ENCODE measurements around the gene FSCB.
"Not testable (repeated sequence)": the region's sequence is repeated elsewhere in the genome, so short reads cannot be mapped to it uniquely, and the experiment has no call there.

Gene FSCB

GRCh38 chr14:44528180-44528579 lies 21.1 kb upstream of the FSCB start:
- Histone ChIP-seq H4K91ac (ENCODE audit: low read length) (no peak overlapping the region), H3K4ac (ENCODE audit: low read depth in 1 of 2, low read length in 2 of 2) (no peak overlapping the region), H3K36me3 (ENCODE audit: control insufficient read depth in 1 of 2, insufficient read depth in 2 of 2, low read depth in 1 of 2, low read length in 2 of 2) (no peaks in the 10 kb centered on the region), H3K14ac (ENCODE audit: low read length in 2 of 2) (no peak overlapping the region), H3K79me1 (replicated peaks; ENCODE audit: low read length, poor library complexity, severe bottlenecking) (no peaks in the 10 kb centered on the region), H2BK15ac (ENCODE audit: low read depth, poor library complexity, severe bottlenecking) (no peak overlapping the region), H3K4me1 (ENCODE audit: control insufficient read depth, insufficient read depth, low read depth, low read length) (no peaks in the 10 kb centered on the region), H3K4me2 (ENCODE audit: low read length, poor library complexity, severe bottlenecking) (no peak overlapping the region), H3K9ac (ENCODE audit: low read length) (no peak overlapping the region), H3K4me3 (ENCODE audit: insufficient read depth in 1 of 2, low read depth in 1 of 2, low read length in 2 of 2) (no peak overlapping the region), H2AK5ac (ENCODE audit: low read length, severe bottlenecking) (no peak overlapping the region), H2BK12ac (ENCODE audit: low read length in 2 of 2) (no peak overlapping the region), H2BK5ac (ENCODE audit: low read depth, low read length, poor library complexity, severe bottlenecking) (no peak overlapping the region), H2BK120ac (ENCODE audit: low read depth, low read length) (no peak overlapping the region), H3K27me3 (ENCODE audit: control insufficient read depth in 1 of 2, insufficient read depth in 1 of 2, low read length in 2 of 2) (peaks cover 0 to 12% of the 10 kb centered on the region in 2 experiments), H2AFZ (ENCODE audit: low read depth, low read length) (no peak overlapping the region), H4K8ac (ENCODE audit: low read length) (no peak overlapping the region), H3K9me3 (ENCODE audit: control insufficient read depth, low read length) (no peaks in the 10 kb centered on the region), H3K23ac (ENCODE audit: low read length in 2 of 2) (no peak overlapping the region), H3K27ac (ENCODE audit: low read length, poor library complexity, severe bottlenecking) (no peak overlapping the region), H3K18ac (ENCODE audit: low read depth in 1 of 2, low read length in 2 of 2) (no peak overlapping the region)
- no peak for DNase-seq

GRCh38 chr14:44525237-44525636 lies 18.2 kb upstream of the FSCB start:
- Histone ChIP-seq H3K79me1 (replicated peaks; ENCODE audit: low read length, poor library complexity, severe bottlenecking) (no peaks in the 10 kb centered on the region), H2BK12ac (ENCODE audit: low read length in 2 of 2) (no peak overlapping the region), H4K8ac (ENCODE audit: low read length) (no peak overlapping the region), H3K9ac (ENCODE audit: low read length) (no peak overlapping the region), H2BK5ac (ENCODE audit: low read depth, low read length, poor library complexity, severe bottlenecking) (no peak overlapping the region), H3K14ac (ENCODE audit: low read length in 2 of 2) (no peak overlapping the region), H3K4ac (ENCODE audit: low read depth in 1 of 2, low read length in 2 of 2) (no peak overlapping the region), H3K4me3 (ENCODE audit: insufficient read depth in 1 of 2, low read depth in 1 of 2, low read length in 2 of 2) (no peak overlapping the region), H3K4me1 (ENCODE audit: control insufficient read depth, insufficient read depth, low read depth, low read length) (no peaks in the 10 kb centered on the region), H3K27me3 (ENCODE audit: control insufficient read depth in 1 of 2, insufficient read depth in 1 of 2, low read length in 2 of 2) (peaks cover 0 to 7% of the 10 kb centered on the region in 2 experiments), H2BK15ac (ENCODE audit: low read depth, poor library complexity, severe bottlenecking) (no peak overlapping the region), H4K91ac (ENCODE audit: low read length) (no peak overlapping the region), H2AK5ac (ENCODE audit: low read length, severe bottlenecking) (no peak overlapping the region), H3K23ac (ENCODE audit: low read length in 2 of 2) (no peak overlapping the region), H3K18ac (ENCODE audit: low read depth in 1 of 2, low read length in 2 of 2) (no peak overlapping the region), H3K9me3 (ENCODE audit: control insufficient read depth, low read length) (peaks cover 5% of the 10 kb centered on the region), H3K27ac (ENCODE audit: low read length, poor library complexity, severe bottlenecking) (no peak overlapping the region), H3K4me2 (ENCODE audit: low read length, poor library complexity, severe bottlenecking) (no peak overlapping the region), H2AFZ (ENCODE audit: low read depth, low read length) (no peak overlapping the region), H3K36me3 (ENCODE audit: control insufficient read depth in 1 of 2, insufficient read depth in 2 of 2, low read depth in 1 of 2, low read length in 2 of 2) (no peaks in the 10 kb centered on the region), H2BK120ac (ENCODE audit: low read depth, low read length) (no peak overlapping the region)
- 100% methylated on average over 1 of the region's 3 CpGs for WGBS
- no peak for DNase-seq

- not testable (repeated sequence) for H2BK5ac ChIP-seq (ENCODE audit: low read depth, low read length, poor library complexity, severe bottlenecking)
These were observed 8.6 kb upstream of the FSCB start for GRCh38 chr14:44515668-44516067.

GRCh38 chr14:44508834-44509233 lies 1.8 kb upstream of the FSCB start:
- DNase-seq: no peak
- no peak overlapping the region for H3K9ac ChIP-seq (ENCODE audit: low read length)
- H3K23ac ChIP-seq (ENCODE audit: low read length in 2 of 2): no peak overlapping the region
- no peak overlapping the region for H2AK5ac ChIP-seq (ENCODE audit: low read length, severe bottlenecking)
- H4K91ac ChIP-seq (ENCODE audit: low read length): no peak overlapping the region
- no peak overlapping the region for H4K8ac ChIP-seq (ENCODE audit: low read length)
- no peaks in the 10 kb centered on the region for H3K36me3 ChIP-seq (ENCODE audit: control insufficient read depth in 1 of 2, insufficient read depth in 2 of 2, low read depth in 1 of 2, low read length in 2 of 2)
- no peak overlapping the region for H2AFZ ChIP-seq (ENCODE audit: low read depth, low read length)
- H2BK15ac ChIP-seq (ENCODE audit: low read depth, poor library complexity, severe bottlenecking): no peak overlapping the region
- 67% methylated on average over 1 of the region's 2 CpGs for WGBS
- H3K4me3 ChIP-seq (ENCODE audit: insufficient read depth in 1 of 2, low read depth in 1 of 2, low read length in 2 of 2): no peak overlapping the region
- H3K18ac ChIP-seq (ENCODE audit: low read depth in 1 of 2, low read length in 2 of 2): no peak overlapping the region
- H3K14ac ChIP-seq (ENCODE audit: low read length in 2 of 2): no peak overlapping the region
- no peaks in the 10 kb centered on the region for H3K4me1 ChIP-seq (ENCODE audit: control insufficient read depth, insufficient read depth, low read depth, low read length)
- no peak overlapping the region for H2BK120ac ChIP-seq (ENCODE audit: low read depth, low read length)
- no peak overlapping the region for H3K4ac ChIP-seq (ENCODE audit: low read depth in 1 of 2, low read length in 2 of 2)
- no peaks in the 10 kb centered on the region for H3K9me3 ChIP-seq (ENCODE audit: control insufficient read depth, low read length)
- H3K79me1 ChIP-seq (replicated peaks; ENCODE audit: low read length, poor library complexity, severe bottlenecking): no peaks in the 10 kb centered on the region
- no peak overlapping the region for H3K27ac ChIP-seq (ENCODE audit: low read length, poor library complexity, severe bottlenecking)
- H2BK12ac ChIP-seq (ENCODE audit: low read length in 2 of 2): no peak overlapping the region
- no peaks in the 10 kb centered on the region for H3K27me3 ChIP-seq (ENCODE audit: control insufficient read depth in 1 of 2, insufficient read depth in 1 of 2, low read length in 2 of 2)
- H3K4me2 ChIP-seq (ENCODE audit: low read length, poor library complexity, severe bottlenecking): no peak overlapping the region
- H2BK5ac ChIP-seq (ENCODE audit: low read depth, low read length, poor library complexity, severe bottlenecking): no peak overlapping the region

More at GRCh38 chr14:44515668-44516067, 8.6 kb upstream of the FSCB start:
- not testable (repeated sequence) for H3K79me1 ChIP-seq (replicated peaks; ENCODE audit: low read length, poor library complexity, severe bottlenecking); DNase-seq; H3K14ac ChIP-seq (ENCODE audit: low read length in 2 of 2); H3K27me3 ChIP-seq (ENCODE audit: control insufficient read depth in 1 of 2, insufficient read depth in 1 of 2, low read length in 2 of 2); H2AK5ac ChIP-seq (ENCODE audit: low read length, severe bottlenecking); H2BK12ac ChIP-seq (ENCODE audit: low read length in 2 of 2); H4K8ac ChIP-seq (ENCODE audit: low read length); H4K91ac ChIP-seq (ENCODE audit: low read length); H2AFZ ChIP-seq (ENCODE audit: low read depth, low read length); H3K18ac ChIP-seq (ENCODE audit: low read depth in 1 of 2, low read length in 2 of 2); H3K9ac ChIP-seq (ENCODE audit: low read length); H3K4me2 ChIP-seq (ENCODE audit: low read length, poor library complexity, severe bottlenecking); H3K36me3 ChIP-seq (ENCODE audit: control insufficient read depth in 1 of 2, insufficient read depth in 2 of 2, low read depth in 1 of 2, low read length in 2 of 2); H3K27ac ChIP-seq (ENCODE audit: low read length, poor library complexity, severe bottlenecking); H2BK120ac ChIP-seq (ENCODE audit: low read depth, low read length); H3K4me1 ChIP-seq (ENCODE audit: control insufficient read depth, insufficient read depth, low read depth, low read length); H3K4ac ChIP-seq (ENCODE audit: low read depth in 1 of 2, low read length in 2 of 2); H2BK15ac ChIP-seq (ENCODE audit: low read depth, poor library complexity, severe bottlenecking); H3K23ac ChIP-seq (ENCODE audit: low read length in 2 of 2); H3K4me3 ChIP-seq (ENCODE audit: insufficient read depth in 1 of 2, low read depth in 1 of 2, low read length in 2 of 2)
- H3K9me3 ChIP-seq (ENCODE audit: control insufficient read depth, low read length): peaks cover 19% of the 10 kb centered on the region
- WGBS: 83% methylated on average over 8 of the region's 8 CpGs
